ENCODE results near the gene DAB2IP.

The DAB2IP gene

DNA sequence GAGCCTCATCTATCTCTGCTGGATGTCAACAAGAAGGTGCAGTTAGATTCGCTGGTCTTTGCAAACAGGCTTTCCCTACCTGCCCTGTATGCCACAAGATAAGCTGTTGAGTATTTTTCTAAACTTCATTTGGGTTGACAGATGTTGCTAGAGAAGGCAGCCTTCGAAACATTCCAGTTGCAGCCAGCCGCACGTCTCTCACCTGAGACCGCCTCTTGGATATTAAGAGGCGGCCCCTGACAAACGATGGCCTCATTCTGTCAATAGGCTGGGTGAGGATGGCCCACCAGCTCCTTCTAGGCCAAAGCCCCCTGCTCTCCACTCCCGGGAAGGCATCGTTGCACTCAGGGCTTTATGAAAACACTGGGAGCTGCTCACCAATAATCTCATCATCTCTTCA, 181.6 kb downstream of the DAB2IP start:
- in situ Hi-C loops (cut with MboI; ENCODE audit: low pct_unique_long_range_greater_than_20kb, low sequenced_read_pairs, unreplicated experiment): no loop called here
- DNase-seq (ENCODE audit: low spot score): no peak
- TF ChIP-seq, protein P1, sequence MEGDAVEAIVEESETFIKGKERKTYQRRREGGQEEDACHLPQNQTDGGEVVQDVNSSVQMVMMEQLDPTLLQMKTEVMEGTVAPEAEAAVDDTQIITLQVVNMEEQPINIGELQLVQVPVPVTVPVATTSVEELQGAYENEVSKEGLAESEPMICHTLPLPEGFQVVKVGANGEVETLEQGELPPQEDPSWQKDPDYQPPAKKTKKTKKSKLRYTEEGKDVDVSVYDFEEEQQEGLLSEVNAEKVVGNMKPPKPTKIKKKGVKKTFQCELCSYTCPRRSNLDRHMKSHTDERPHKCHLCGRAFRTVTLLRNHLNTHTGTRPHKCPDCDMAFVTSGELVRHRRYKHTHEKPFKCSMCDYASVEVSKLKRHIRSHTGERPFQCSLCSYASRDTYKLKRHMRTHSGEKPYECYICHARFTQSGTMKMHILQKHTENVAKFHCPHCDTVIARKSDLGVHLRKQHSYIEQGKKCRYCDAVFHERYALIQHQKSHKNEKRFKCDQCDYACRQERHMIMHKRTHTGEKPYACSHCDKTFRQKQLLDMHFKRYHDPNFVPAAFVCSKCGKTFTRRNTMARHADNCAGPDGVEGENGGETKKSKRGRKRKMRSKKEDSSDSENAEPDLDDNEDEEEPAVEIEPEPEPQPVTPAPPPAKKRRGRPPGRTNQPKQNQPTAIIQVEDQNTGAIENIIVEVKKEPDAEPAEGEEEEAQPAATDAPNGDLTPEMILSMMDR (IDR thresholded peaks at IDR 0.05; ENCODE audit: extremely low read depth, insufficient read depth, missing control alignments): no peak

All from GM13977 (cell line).